ENCODE measurements around the gene CEP112.
"Not testable (repeated sequence)": the region's sequence is repeated elsewhere in the genome, so short reads cannot be mapped to it uniquely, and the experiment has no call there.

The CEP112 gene

DNA sequence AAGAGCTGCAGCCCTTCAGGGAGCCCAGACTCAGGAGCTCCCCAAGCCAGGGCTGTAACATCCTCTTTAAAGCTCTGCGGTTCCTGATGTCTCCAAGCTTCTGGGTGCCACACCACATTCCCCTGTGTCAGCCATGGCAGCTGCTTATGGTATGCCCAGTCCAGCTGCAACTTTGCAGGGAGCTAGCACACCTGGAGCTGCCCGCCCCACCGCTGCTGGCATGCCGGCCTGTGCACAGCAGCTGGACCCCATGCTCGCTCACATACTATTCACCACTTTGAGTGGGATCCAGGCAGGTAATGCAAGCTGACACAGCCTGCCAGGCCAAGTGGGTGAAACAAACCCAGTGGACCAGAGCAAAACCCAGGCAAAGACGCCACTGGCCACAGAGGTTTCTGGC, 324.9 kb downstream of the CEP112 start:
- no peak for DNase-seq

DNA sequence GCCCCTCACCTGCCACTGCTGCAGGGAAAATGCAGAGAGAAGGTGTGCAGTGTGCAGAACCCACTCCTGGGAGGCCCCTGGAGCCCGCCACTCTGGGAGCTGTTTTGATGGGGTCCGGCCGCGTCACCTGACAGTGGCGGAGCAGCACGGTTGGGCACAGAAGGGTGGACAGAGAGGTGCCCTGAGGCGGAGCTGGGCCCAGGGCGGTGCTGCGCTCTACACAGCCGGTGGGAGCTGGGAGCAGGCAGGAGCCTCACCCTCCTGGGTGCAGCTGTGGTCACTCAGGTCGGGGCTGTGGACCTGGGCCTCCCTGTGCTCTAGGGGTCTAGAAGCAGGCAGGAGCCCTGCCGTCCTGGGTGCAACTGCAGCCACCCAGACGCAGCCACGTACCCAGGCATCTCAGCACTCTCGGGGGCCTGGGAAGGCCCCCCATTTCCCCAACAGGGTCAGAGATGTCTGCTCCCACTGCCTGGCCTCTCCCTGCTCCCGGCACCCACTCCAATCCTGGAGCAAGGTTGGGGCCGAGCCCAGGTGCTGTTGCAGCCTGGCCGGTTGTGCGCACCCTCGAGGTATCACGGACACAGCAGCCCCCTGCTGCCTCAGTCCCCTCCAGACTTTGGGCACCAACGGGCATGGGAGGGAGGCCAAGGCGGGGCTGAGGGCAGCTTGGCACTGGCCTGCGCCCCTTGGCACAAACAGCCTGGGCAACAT, 326.1 kb downstream of the CEP112 start:
- no peak for DNase-seq

DNA sequence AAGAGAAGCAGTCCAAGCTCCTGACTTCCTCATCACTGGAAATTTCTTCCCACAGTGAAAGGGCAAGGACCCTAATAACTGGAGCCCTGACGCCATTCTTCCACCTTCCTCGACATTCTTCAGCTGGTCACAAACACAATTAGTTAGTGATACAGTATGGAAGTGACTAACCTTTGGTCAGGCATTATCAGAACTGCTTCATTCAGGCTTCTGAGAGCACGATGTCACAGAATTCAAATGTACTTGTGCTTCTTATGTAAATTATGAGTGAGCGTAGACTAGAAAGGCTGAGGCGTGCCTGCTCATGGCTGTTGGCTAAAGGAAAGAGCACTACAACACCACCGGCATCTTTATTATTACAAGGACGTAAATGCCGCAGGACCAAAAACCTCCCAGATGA, 327.5 kb downstream of the CEP112 start:
- DNase-seq, result no peak

DNA sequence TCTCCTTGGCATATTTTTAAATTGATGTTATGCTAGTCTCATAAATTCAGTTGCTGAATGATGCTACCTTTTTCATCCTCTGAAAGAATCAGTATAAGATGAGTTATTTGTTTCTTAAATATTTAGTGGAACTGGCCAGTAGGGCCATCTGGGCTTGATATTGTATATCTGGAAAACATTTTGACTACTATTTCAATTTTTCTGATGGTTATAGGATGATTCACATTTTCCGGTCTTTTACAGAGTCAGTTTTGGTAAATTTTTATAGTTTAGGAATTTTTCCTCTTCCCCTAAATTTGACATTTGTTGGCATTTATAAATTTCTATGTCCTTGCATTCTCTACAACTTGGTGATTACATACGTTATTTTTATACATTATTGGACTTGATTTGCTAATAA, 334.2 kb downstream of the CEP112 start:
- no peak for DNase-seq

DNA sequence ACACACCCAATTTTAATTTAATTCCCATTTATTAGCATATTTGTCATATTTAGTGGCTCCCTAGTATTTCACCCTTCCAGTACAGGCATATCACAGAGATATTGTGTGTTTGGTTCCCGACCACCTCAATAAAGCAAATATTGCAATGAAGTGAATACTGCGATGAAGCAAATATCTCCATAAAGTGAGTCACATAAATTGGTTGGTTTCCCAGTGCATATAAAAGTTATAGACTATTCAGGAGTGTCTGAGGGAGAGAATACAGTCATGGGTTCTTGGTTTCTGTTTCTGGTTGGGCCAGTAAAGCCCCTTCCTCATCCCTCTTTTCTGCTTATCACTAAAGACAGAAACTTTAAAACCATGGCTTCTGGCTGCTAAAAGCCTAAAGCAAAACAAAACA, 335.1 kb downstream of the CEP112 start:
- DNase-seq, result no peak

DNA sequence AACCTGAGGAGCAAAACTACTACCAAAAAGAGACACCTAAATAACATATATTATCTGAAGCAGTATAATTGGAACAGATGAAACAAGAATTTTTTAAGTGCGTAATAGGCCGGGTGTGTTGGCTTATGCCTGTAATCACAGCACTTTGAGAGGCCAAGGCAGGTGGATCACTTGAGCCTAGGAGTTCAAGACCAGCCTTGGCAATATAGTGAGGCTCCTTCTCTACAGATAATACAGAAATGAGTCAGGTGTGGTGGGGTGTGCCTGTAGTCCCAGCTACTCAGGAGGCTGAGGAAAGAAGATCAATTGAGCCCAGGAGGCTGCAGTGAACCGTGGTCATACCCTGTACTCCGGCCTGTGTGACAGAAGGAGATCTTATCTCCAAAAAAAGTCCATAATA, 336.3 kb downstream of the CEP112 start:
- no peak for DNase-seq

DNA sequence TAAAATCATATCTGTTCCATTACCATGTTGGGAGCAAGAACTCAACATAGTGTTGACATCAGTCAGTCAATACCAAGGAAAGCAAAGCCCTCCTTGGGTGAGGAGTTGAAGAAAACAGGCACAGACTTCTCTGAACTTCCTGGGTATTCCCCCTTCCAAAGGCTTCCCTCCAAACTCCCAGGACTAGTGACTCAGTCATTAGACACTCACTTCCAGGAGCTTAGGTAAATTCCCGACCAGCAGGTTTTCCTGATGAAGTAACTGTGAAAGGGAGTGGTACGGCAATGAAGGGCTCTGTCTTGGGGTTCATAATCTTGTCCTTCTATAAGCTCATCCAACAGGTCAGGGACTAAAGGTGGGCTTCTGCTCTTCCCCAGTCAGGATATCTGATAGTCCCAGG, 336.7 kb downstream of the CEP112 start:
- no peak for DNase-seq

DNA sequence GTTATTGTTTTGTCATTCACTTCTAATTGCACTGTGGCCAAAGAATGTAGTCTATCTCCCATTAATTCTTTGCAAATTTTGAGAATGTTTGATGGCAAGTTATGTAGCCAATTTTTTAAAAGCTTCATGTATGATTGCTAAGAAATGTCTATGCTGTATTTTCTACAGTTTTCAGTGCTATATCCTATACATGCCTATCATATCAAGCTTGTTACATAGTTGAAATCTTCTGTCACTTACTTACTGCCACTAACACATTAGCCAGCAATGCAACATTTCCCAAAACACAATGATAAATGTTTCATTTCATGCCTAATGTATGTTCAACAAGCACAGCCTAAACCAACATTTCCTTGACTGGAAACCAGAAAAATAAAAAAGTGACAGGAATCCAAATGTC, 338.1 kb downstream of the CEP112 start:
- DNase-seq, result no peak

DNA sequence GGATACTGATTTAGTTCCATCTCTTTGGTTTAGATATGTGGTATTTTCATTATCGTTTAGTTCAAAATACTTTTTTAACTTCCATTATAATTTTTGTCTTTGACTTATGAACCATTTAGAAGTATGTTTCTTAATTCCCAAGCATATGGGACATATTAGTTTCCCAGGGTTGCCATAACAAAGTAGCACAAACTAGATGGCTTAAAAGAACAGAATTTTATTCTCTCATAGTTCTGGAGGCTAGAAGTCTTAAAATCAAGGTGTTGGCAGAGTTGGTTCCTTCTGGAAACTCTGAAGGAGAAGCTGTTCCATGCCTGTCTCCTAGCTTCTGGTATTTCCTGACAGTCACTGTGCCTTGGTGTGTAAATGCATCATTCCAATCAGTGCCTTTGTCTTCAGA, 339.0 kb downstream of the CEP112 start:
- DNase-seq, result no peak

DNA sequence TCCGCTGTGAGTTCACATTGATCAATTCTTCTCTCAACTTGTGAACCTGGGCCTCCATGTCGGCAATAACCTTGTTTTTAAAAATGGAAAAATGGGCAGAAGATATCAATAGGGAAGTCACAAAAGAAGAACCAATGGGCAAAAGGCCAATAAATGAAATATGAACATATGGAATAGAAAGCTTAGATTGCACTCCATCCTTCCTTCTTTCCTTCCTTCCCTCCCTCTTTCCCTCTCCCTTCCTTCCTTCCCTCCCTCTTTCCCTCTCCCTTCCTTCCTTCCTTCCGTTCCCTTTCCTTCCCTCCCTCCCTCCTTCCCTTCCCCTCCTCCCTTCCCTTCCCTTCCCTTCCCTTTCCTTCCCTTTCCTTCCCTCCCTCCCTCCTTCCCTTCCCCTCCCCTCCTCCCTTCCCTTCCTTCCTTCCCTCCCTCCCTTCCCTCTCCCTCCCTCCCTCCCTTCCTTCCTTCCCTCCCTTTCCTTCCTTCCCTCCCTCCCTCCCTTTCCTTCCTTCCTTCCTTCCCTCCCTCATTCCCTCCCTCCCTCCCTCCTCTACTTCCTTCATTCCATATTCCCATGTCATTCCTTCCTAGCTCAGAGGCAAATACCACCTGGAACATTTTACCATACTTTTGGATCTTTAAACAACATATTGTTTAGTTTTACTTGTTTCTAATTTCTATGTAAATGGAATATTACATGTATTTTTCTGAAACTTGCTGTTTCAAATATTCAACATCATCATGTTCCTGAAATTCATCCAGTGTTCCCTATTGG, 339.8 kb downstream of the CEP112 start:
- DNase-seq, result no peak

DNA sequence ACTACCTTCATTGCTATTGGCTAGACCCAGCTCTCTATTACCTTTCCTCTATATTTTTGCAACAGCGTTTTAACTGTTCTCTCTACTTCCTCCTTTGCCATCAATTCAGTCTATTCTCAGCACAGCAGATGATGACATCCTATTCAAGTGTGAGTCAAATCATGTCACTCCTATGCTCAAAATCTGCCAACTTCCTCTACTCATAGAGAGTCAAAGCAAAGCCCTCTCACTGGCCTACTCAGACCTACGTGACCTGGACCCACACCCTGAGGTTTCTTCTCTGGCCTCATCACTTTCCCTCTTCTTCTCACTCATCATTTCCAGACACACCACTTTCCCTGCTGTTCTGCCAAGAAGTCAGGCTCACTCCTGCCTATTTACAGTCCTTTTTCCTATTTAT, 341.4 kb downstream of the CEP112 start:
- no peak for DNase-seq

DNA sequence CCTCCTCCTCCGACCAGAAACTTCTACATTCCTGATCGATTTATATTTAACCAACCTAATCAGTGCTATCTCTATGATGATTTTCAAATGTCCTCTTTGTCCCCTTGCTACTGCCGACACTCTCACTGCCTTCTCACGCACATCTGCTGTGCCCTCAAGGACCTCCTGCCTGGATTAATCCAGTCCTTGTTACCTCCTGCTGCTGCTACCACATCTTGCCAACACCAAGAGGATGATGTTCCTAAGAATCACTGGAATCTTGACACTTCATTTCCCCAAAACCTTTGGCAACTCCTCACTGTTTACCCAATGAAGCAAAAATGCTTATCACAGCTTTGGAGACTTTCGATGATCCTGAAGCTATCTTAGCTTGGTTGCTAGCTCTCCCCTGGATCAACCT, 343.2 kb downstream of the CEP112 start:
- no peak for DNase-seq

DNA sequence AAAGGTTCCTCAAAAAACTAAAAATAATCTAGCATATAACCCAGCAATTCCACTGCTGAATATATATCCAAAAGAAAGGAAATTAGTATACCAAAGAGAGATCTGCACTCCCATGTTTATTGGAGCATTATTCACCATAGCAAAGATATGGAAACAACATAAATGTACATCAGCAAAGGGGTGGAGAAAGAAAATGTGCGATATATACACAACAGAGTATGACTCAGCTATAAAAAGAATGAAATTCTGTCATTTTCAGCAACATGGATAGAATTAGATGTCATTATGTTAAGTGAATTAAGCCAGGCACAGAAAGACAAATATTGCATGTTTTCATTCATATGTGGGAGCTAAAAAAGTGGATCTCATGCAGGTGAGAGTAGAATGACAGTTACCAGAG, 350.8 kb downstream of the CEP112 start:
- no peak for DNase-seq

DNA sequence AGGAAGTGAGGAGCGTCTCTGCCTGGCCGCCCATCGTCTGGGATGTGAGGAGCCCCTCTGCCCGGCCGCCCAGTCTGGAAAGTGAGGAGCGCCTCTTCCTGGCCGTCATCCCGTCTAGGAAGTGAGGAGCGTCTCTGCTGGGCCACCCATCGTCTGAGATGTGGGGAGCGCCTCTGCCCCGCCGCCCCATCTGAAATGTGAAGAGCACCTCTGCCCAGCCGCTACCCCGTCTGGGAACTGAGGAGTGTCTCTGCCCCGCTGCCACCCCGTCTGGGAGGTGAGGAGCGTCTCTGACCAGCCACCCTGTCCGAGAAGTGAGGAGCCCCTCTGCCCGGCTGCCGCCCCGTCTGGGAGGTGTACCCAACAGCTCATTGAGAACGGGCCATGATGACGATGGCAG, 354.7 kb downstream of the CEP112 start:
- not testable (repeated sequence) for DNase-seq

DNA sequence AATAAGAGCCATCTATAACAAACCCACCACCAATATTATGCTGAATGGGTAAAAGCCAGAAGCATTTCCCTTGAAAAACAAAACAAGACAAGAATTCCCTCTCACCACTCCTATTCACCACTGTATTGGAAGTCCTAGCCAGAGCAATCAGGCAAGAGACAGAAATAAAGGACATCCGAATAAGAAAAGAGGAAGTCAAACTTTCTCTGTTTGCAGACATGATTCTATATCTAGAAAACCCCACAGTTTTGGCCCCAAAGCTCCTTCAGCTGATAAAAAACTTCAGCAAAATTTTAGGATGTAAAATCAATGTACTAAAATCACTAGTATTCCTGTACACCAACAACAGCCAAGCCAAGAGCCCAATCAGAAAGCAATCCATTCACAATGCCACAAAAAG, 358.7 kb downstream of the CEP112 start:
- DNase-seq, result no peak

DNA sequence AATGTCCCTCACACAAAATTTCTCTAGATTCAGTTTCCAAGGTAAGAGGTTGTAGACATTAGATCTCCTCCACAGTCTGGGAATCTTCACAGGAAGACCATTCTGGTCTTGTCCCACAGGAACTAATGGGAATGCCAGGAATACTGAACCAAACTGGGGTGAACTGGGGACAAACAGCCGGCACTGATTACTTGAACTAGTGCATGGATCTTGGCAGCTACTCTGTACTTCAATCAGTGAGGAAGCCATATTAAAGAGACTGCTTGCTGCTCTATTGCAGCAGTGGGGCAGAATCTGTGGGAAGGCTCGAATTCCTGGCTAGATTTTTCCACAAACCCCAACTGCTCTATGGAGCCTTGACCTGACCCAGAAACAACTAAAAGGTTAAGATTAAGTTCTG, 361.6 kb downstream of the CEP112 start:
- DNase-seq, result no peak

DNA sequence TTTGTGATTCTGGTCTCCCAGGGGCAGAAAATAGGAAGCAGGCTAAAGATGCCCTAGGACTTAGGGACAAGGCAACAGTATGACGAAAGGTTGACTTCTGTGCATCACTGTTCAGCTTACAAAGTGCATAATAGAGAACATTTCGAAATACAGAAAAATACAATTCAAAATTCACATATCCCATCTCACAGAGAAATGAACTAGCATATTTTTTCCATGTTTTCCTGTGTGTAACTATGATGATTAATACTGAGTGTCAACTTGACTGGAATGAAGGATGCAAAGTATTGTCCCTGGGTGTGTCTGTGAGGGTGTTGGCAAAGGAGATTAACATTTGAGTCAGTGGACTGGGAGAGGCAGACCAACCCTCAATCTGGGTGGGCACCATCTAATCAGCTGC, 365.4 kb downstream of the CEP112 start:
- not testable (repeated sequence) for DNase-seq

DNA sequence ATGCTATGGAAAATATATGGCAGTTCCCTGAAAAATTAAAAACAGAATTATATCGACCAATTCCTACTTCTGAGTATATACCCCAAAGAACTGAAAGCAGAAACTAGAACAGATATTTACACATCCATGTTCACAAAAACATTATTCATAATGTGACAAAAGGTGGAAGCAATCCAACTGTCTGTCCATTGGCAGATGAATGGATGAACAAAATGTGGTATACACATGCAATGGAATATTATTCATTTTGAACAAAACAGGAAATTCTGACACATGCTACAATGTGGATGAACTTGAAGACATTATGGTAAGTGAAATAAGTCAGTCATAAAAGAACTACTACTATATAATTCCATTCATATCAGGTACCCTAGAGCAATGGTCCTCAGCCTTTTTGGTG, 367.0 kb downstream of the CEP112 start:
- no peak for DNase-seq

DNA sequence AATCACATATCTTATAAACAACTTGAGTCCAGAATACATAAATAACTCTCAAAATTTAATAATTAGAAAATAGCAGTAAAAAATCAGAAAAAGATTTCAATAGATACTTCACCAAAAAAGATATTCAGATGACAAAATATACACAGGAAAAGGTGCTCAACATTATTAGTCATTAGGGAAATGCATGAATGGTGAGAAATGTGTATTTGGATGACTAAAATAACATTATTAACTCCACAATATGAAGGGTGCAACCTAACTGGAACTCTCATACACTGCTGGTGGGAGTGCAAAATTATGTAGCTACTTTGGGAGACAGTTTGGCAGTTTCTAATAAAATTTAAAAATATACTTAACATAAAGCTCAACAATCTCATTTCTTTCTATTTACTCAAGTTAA, 368.2 kb downstream of the CEP112 start:
- no peak for DNase-seq

DNA sequence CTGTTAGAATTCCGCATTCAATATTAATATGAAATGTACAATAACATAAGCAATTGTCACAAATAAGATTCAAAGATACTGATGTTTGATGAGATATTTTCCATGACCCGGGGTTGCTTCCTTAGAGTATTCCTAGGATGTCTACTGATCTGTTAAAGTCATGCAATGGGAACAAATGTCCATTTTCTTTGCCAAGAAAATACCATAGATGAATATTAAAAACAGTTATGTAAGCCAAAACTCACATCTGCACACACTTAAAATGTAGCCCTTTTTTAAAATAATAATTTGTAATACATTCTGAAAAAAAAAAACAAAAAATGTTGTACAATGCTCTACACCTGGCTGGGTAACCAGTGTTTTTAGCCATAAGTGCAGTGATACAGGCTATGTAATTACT, 371.1 kb downstream of the CEP112 start:
- no peak for DNase-seq

DNA sequence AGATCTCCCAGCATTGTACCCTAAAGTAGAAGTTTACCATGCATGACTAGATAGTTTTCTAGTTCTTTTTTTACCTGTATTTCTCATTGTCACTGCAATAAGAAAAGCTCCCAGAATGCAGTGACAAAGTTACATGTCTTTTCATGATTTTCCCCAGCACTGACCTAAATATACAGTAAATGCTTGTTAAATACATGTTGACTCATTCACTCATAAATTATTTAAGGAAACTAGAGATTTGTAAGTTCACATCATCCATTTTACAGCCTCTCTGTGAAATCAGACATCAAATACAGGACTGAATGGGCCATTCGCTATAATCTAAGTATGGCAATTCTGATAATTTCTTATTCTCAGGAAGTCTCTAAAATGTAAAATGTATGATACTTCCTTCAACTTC, 371.6 kb downstream of the CEP112 start:
- DNase-seq, result no peak

DNA sequence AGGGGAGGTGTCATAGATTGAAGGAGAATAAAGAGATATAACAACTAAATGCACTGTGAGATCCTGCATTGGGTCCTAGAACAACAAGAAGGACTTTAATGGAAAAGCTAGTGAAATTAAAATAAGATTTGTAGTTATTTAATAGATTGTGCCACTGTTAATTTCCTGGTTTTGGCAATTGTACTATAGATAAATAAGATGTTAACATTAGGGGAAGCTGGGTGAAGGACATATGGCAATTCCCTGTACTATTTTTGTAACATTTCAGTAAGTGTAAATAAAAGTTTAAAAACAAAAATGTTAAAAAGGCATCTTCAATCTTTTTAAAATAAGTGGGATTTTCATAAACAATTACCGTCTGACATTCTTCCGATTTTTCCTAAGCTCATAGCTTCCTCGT, 372.1 kb downstream of the CEP112 start:
- no peak for DNase-seq

DNA sequence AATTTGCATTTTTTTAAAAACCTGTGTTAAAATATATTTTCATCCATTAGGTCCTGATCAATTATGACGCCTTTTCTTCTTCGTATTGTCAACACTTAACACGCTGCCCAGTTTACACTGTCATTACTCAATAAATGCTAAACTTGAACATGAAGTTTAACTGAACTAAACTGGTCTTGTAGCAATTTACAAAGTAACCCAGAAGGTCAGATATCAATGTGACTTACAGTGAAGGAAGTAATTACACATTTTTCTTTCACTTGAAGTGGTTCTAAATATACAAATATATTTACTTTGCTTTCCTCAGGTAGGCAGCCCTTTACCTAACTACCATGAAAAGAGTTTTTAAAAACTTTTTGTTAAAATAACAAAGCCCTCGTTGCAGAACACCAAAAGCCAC, 374.0 kb downstream of the CEP112 start:
- no peak for DNase-seq

DNA sequence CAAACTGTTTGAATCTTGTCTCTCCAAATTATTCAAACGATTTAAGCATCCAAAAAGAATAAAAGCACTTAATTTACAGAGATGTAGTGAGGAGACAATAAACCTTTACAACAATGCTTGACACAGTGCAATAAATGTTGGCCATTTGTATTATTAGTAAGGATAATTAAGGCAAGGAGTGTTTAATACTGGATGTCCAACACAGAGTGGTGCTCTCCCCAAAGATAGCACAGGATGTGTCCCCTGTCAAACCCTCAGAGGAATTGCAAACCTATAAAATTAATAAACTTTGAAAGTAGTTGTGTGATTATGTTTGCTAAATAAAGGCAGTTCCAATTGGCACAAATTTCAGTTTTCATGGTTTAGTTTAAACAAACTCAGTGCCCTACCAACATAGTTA, 377.5 kb downstream of the CEP112 start:
- no peak for DNase-seq

DNA sequence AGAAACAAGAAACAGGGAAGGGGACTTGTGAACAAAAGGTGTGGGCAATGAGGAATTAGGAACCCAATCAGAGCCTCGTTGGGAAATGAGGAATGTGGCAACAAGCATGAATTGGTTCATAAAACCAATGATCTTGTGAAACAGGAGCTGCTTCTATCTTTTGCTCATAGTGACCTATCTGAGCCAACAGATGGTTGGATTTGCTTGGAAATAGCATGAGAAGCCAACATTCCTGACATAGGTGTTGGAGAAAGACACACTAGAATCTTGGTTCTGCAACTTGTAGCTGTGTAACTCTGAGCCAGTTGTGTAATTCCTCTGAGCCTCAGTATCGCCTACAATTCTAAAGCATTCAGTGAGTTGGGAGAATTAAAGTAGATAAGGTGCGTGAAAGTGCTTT, 378.6 kb downstream of the CEP112 start:
- DNase-seq, result no peak

Data from activated effector memory CD4-positive, alpha-beta T cell treated with anti-CD3 and anti-CD28 coated beads, Interleukin-2, amount 50 U/mL, for 16 hours (primary cell).